HG02852 (cell line): ENCODE results near the gene CLEC16A.

Experiments
- ATAC-seq: cut with Tn5 transposase; IDR thresholded peaks from one replicate; pipeline ENCODE4 v1.9.1; 2021; ENCODE audit warnings: mild to moderate bottlenecking, moderate library complexity; ENCODE audit not compliant: unreplicated experiment

CLEC16A gene

GRCh38 chr16:11147754-11148444 is 203.5 kb downstream of the CLEC16A start:
- no peak for ATAC-seq

- no peak for ATAC-seq
Observed at GRCh38 chr16:11149011-11149616, 204.8 kb downstream of the CLEC16A start.

- ATAC-seq, result no peak
Observed at GRCh38 chr16:11150190-11150589, 205.8 kb downstream of the CLEC16A start.

- ATAC-seq, result no peak
Observed at GRCh38 chr16:11151156-11151884, 207.0 kb downstream of the CLEC16A start.

- ATAC-seq, result no peak
Observed at GRCh38 chr16:11151885-11152629, 207.7 kb downstream of the CLEC16A start.

- ATAC-seq, result no peak
Observed at GRCh38 chr16:11152677-11153331, 208.4 kb downstream of the CLEC16A start.

- ATAC-seq, result no peak
Observed at GRCh38 chr16:11155284-11155806, 211.0 kb downstream of the CLEC16A start.

- no peak for ATAC-seq
Observed at GRCh38 chr16:11156401-11156800, 212.0 kb downstream of the CLEC16A start.

- ATAC-seq, result no peak
Observed at GRCh38 chr16:11157143-11157542, 212.8 kb downstream of the CLEC16A start.

GRCh38 chr16:11158018-11158417 is 213.7 kb downstream of the CLEC16A start:
- no peak for ATAC-seq

- no peak for ATAC-seq
Observed at GRCh38 chr16:11159282-11159681, 214.9 kb downstream of the CLEC16A start.

- ATAC-seq, result no peak
Observed at GRCh38 chr16:11160676-11161115, 216.3 kb downstream of the CLEC16A start.

GRCh38 chr16:11161439-11161838 is 217.1 kb downstream of the CLEC16A start:
- ATAC-seq, result no peak

GRCh38 chr16:11161974-11162373 is 217.6 kb downstream of the CLEC16A start:
- no peak for ATAC-seq

- ATAC-seq, result no peak
Observed at GRCh38 chr16:11162586-11163268, 218.4 kb downstream of the CLEC16A start.

- ATAC-seq, result no peak
Observed at GRCh38 chr16:11163761-11164261, 219.4 kb downstream of the CLEC16A start.

- ATAC-seq, result no peak
Observed at GRCh38 chr16:11164482-11165270, 220.3 kb downstream of the CLEC16A start.

GRCh38 chr16:11165349-11165748 is 221.0 kb downstream of the CLEC16A start:
- no peak for ATAC-seq
